ENCODE data around the gene LINC00632. TPM values are rescaled to one million over a fixed set of nuclear protein-coding genes. Genes with fewer than 3 reads are reported as not detected.

The LINC00632 gene
- total RNA-seq, 1 donor from 2014 or later = 626 TPM

GRCh38 chrX:140713174-140713539 lies 3.6 kb downstream of the LINC00632 start:
- Mint-ChIP-seq H3K27ac (ENCODE audit: unreplicated experiment) (no peak overlapping the region), H3K4me1 (ENCODE audit: low read depth) (peaks cover 20% of the 10 kb centered on the region), H3K27me3 (ENCODE audit: low read depth) (peaks cover 4% of the 10 kb centered on the region), H3K4me3 (ENCODE audit: unreplicated experiment) (peak overlapping the region; percentile 67), H3K36me3 (ENCODE audit: low read depth) (no peaks in the 10 kb centered on the region), H3K9me3 (ENCODE audit: low read depth) (no peaks in the 10 kb centered on the region)
- no peak for TF ChIP-seq CTCF (IDR thresholded peaks at IDR 0.05)
- no peak for DNase-seq (ENCODE audit: low spot score)

- H3K4me1 Mint-ChIP-seq (ENCODE audit: low read depth) = peaks cover 11% of the 10 kb centered on the region
- TF ChIP-seq CTCF (IDR thresholded peaks at IDR 0.05) = no peak
- no peaks in the 10 kb centered on the region for H3K36me3 Mint-ChIP-seq (ENCODE audit: low read depth)
- no peak overlapping the region for H3K27ac Mint-ChIP-seq (ENCODE audit: unreplicated experiment)
- no peak overlapping the region for H3K4me3 Mint-ChIP-seq (ENCODE audit: unreplicated experiment)
- H3K9me3 Mint-ChIP-seq (ENCODE audit: low read depth) = no peaks in the 10 kb centered on the region
- DNase-seq (ENCODE audit: low spot score) = no peak
- H3K27me3 Mint-ChIP-seq (ENCODE audit: low read depth) = no peaks in the 10 kb centered on the region
Observed at GRCh38 chrX:140715787-140716186, 6.2 kb downstream of the LINC00632 start.

- Mint-ChIP-seq H3K4me3 (ENCODE audit: unreplicated experiment) (no peak overlapping the region), H3K36me3 (ENCODE audit: low read depth) (no peaks in the 10 kb centered on the region), H3K27me3 (ENCODE audit: low read depth) (no peaks in the 10 kb centered on the region), H3K4me1 (ENCODE audit: low read depth) (no peaks in the 10 kb centered on the region), H3K27ac (ENCODE audit: unreplicated experiment) (no peak overlapping the region), H3K9me3 (ENCODE audit: low read depth) (no peaks in the 10 kb centered on the region)
- DNase-seq (ENCODE audit: low spot score) = no peak
- TF ChIP-seq CTCF (IDR thresholded peaks at IDR 0.05) = no peak
Observed at GRCh38 chrX:140723121-140723715, 13.7 kb downstream of the LINC00632 start.

GRCh38 chrX:140724309-140724708 lies 14.8 kb downstream of the LINC00632 start:
- Mint-ChIP-seq H3K4me3 (ENCODE audit: unreplicated experiment) (no peak overlapping the region), H3K36me3 (ENCODE audit: low read depth) (no peaks in the 10 kb centered on the region), H3K9me3 (ENCODE audit: low read depth) (no peaks in the 10 kb centered on the region), H3K27me3 (ENCODE audit: low read depth) (no peaks in the 10 kb centered on the region), H3K27ac (ENCODE audit: unreplicated experiment) (no peak overlapping the region), H3K4me1 (ENCODE audit: low read depth) (no peaks in the 10 kb centered on the region)
- no peak for TF ChIP-seq CTCF (IDR thresholded peaks at IDR 0.05)
- no peak for DNase-seq (ENCODE audit: low spot score)

- no peaks in the 10 kb centered on the region for H3K36me3 Mint-ChIP-seq (ENCODE audit: low read depth)
- H3K27me3 Mint-ChIP-seq (ENCODE audit: low read depth) = no peaks in the 10 kb centered on the region
Observed at GRCh38 chrX:140724736-140725135, 15.2 kb downstream of the LINC00632 start.

More at GRCh38 chrX:140724736-140725135, 15.2 kb downstream of the LINC00632 start:
- no peak for TF ChIP-seq CTCF (IDR thresholded peaks at IDR 0.05)
- H3K9me3 Mint-ChIP-seq (ENCODE audit: low read depth) = no peaks in the 10 kb centered on the region
- no peak overlapping the region for H3K27ac Mint-ChIP-seq (ENCODE audit: unreplicated experiment)
- H3K4me1 Mint-ChIP-seq (ENCODE audit: low read depth) = no peaks in the 10 kb centered on the region
- DNase-seq (ENCODE audit: low spot score) = no peak
- H3K4me3 Mint-ChIP-seq (ENCODE audit: unreplicated experiment) = no peak overlapping the region

Measured in chondrocyte (in vitro differentiated cells).